HEK293 (cell line): ENCODE data around the gene DNAH11.

Experiments used
- BCL11A ChIP-seq: fragments of 450-650 bp; formaldehyde crosslinking; IDR thresholded peaks from 2 replicates; pipeline ENCODE4 v1.5.1; 2016; ENCODE audit warnings: low read depth, missing biosample characterization, missing genetic modification characterization
- CTCF ChIP-seq: fragments of 450-650 bp; formaldehyde crosslinking; IDR thresholded peaks from 2 replicates; pipeline ENCODE4 v1.5.1; 2016; ENCODE audit warnings: missing biosample characterization, missing genetic modification characterization
- KLF8 ChIP-seq: fragments of 450-650 bp; formaldehyde crosslinking; IDR thresholded peaks from 2 replicates; pipeline ENCODE4 v1.5.1; 2016; ENCODE audit warnings: missing biosample characterization, missing genetic modification characterization
- REPIN1 ChIP-seq: fragments of 450-650 bp; formaldehyde crosslinking; IDR thresholded peaks from 2 replicates; pipeline ENCODE4 v1.5.1; 2017; ENCODE audit warnings: missing biosample characterization, missing genetic modification characterization, low read depth
- ZNF362 ChIP-seq: fragments of 450-650 bp; formaldehyde crosslinking; IDR thresholded peaks from 2 replicates; pipeline ENCODE4 v1.5.1; 2016; ENCODE audit warnings: missing biosample characterization, missing genetic modification characterization
- ZNF501 ChIP-seq: fragments of 450-650 bp; formaldehyde crosslinking; IDR thresholded peaks from 2 replicates; pipeline ENCODE4 v1.5.1; 2016; ENCODE audit warnings: missing biosample characterization, missing genetic modification characterization
- ZNF529 ChIP-seq: fragments of 450-650 bp; formaldehyde crosslinking; IDR thresholded peaks from 2 replicates; pipeline ENCODE4 v1.5.1; 2017; ENCODE audit warnings: missing genetic modification characterization, missing biosample characterization; ENCODE audit not compliant: insufficient replicate concordance
- ZNF549 ChIP-seq: fragments of 450-650 bp; IDR thresholded peaks from 2 replicates; pipeline ENCODE4 v1.5.1; 2018; ENCODE audit warnings: missing biosample characterization, missing genetic modification characterization, mild to moderate bottlenecking, inconsistent platforms, moderate library complexity
- ZNF629 ChIP-seq: fragments of 450-650 bp; formaldehyde crosslinking; IDR thresholded peaks from 2 replicates; pipeline ENCODE4 v1.5.1; 2017; ENCODE audit warnings: missing biosample characterization, missing genetic modification characterization
- ZNF670 ChIP-seq: fragments of 450-650 bp; formaldehyde crosslinking; IDR thresholded peaks from 2 replicates; pipeline ENCODE4 v1.5.1; 2016; ENCODE audit warnings: missing biosample characterization, missing genetic modification characterization, low read depth
- ZNF776 ChIP-seq: fragments of 450-650 bp; formaldehyde crosslinking; IDR thresholded peaks from 2 replicates; pipeline ENCODE4 v1.5.0; 2017; ENCODE audit warnings: missing biosample characterization, missing genetic modification characterization, borderline replicate concordance
- ZNF830 ChIP-seq: fragments of 450-650 bp; IDR thresholded peaks from 2 replicates; pipeline ENCODE4 v1.5.0; 2018; ENCODE audit warnings: missing biosample characterization, missing genetic modification characterization, low read depth, mild to moderate bottlenecking, moderate library complexity
- TF ChIP-seq, protein P1 (sequence below): fragments of 450-650 bp; formaldehyde crosslinking; IDR thresholded peaks from 2 replicates; pipeline ENCODE4 v1.5.1; 2016; ENCODE audit warnings: missing biosample characterization, missing genetic modification characterization, low read depth

DNA sequence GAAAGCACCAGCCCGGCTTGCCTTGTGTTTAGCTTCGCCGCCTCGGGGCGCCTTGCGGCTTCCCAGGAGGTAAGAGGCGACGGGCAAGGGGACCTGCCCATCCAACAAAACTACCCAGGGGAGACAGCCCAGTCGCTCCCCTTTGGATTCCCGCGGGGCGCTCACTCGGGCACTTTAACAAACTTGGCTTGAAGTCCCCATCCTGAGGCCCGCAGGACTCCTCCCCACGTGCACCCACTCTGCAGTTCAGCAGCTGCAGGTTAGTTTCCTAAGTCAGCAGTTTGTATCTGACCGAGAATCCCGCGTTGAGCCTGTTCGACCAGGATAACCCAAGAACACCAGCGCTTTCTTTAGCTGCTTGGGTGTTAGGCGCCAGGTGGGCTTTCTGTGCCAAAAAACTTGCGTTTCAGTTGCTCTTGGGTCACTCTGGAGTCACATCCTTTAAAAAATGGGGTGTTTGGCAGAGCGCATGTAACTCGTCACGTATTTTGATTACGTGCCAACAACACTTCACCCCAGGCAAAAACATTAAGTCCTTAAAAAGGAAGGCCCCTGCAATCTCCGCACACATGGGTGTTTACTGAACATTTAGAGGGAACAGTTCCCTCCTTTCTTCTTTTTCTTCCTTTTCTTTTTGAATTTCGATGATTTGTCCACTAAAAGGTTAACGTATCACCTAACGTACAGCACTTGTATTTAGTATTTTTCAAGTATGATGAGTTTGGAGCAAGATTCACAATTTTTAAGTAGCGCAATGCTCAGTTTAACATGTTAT, 876 bp downstream of the DNAH11 start:
- no peak for TF ChIP-seq ZNF529 (tag by site-specific recombination)
- TF ChIP-seq ZNF549 (tag by site-specific recombination) = no peak
- no peak for TF ChIP-seq CTCF (tag by site-specific recombination)
- TF ChIP-seq ZNF670 (tag by site-specific recombination) = no peak
- TF ChIP-seq, protein P1, sequence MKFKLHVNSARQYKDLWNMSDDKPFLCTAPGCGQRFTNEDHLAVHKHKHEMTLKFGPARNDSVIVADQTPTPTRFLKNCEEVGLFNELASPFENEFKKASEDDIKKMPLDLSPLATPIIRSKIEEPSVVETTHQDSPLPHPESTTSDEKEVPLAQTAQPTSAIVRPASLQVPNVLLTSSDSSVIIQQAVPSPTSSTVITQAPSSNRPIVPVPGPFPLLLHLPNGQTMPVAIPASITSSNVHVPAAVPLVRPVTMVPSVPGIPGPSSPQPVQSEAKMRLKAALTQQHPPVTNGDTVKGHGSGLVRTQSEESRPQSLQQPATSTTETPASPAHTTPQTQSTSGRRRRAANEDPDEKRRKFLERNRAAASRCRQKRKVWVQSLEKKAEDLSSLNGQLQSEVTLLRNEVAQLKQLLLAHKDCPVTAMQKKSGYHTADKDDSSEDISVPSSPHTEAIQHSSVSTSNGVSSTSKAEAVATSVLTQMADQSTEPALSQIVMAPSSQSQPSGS (tag by site-specific recombination) = no peak
- TF ChIP-seq ZNF501 (tag by site-specific recombination) = no peak
- TF ChIP-seq ZNF830 (tag by site-specific recombination) = no peak
- no peak for TF ChIP-seq KLF8 (tag by site-specific recombination)
- no peak for TF ChIP-seq ZNF362 (tag by site-specific recombination)
- no peak for TF ChIP-seq BCL11A (tag by site-specific recombination)
- TF ChIP-seq REPIN1 = no peak
- no peak for TF ChIP-seq ZNF776 (tag by site-specific recombination)
- TF ChIP-seq ZNF629 = no peak
